ENCODE measurements around the gene SGTA. TPM values are rescaled to one million over a fixed set of nuclear protein-coding genes. Genes with fewer than 3 reads are reported as not detected.

Gene SGTA
- total and polyA plus RNA-seq, 2 donors = 29.4 to 55.4 TPM

DNA sequence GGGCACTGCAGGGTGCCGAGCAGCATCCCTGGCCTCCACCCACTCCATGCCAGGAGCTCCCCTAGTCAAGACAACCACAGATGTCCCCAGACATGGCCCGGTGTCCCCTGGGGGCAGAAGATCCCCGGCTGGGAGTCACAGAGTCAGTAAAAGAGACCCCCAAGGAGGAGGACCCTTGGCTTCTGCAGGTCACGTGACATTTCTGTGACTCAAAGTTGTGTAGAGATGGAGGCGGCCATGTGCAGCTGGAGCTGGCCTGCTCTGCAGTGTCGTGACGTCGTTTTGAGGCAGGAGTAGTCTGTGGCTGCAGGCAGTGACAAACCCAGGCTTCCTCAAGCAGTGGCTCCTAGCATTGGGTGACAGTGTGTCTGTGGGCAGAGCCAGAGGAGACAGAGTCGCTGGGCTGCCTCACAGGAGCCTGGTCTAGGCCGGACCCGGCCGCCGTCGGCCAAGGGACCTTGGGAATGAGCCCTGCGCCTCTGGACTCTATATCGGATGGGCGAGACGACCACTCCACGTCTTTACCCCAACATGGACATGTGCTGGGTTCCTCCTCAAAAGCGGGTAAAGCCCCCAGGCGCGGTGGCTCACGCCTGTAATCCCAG lies 54.2 kb downstream of the SGTA start:
- no peak overlapping the region for H3K4me3 ChIP-seq (ENCODE audit: low read length in 2 of 2)
- H3K4me1 ChIP-seq (ENCODE audit: control insufficient read depth in 2 of 2, insufficient read depth in 2 of 2, low read length in 2 of 2) = peaks cover 0 to 4% of the 10 kb centered on the region in 2 donors
- H3K36me3 ChIP-seq (ENCODE audit: control insufficient read depth in 2 of 2, insufficient read depth in 2 of 2, low read length in 1 of 2) = peaks cover 11 to 16% of the 10 kb centered on the region in 2 donors
- peaks cover 0 to 2% of the 10 kb centered on the region in 2 donors for H3K9me3 ChIP-seq (ENCODE audit: control insufficient read depth in 2 of 2, insufficient read depth in 1 of 2, low read length in 1 of 2)
- no peak overlapping the region for H3K27ac ChIP-seq (ENCODE audit: low read depth in 1 of 2, low read length in 1 of 2)
- H3K27me3 ChIP-seq (ENCODE audit: control insufficient read depth in 2 of 2, insufficient read depth in 1 of 2, low read length in 1 of 2) = peaks cover 4 to 41% of the 10 kb centered on the region in 2 donors
- WGBS = 96% methylated on average over 23 of the region's 23 CpGs
- no peak for DNase-seq (ENCODE audit: low read depth in 6 of 9, low spot score in 9 of 9)

DNA sequence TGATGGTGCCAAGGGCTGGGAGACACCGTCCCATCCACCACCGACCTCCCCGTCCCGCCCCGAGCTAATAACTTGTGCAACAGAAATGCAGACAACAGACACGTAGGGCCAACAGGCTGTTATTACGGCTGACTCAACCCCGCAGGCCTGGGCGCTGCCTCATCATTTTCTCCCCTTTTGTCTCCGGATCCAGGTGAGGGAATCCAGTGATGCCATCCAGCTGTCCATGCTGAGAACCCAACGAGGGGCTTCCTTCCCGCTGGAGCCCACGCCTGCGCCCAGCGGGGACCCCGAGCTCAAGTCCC lies 55.5 kb downstream of the SGTA start:
- 85% methylated on average over 16 of the region's 16 CpGs for WGBS
- no peak overlapping the region for H3K4me3 ChIP-seq (ENCODE audit: low read length in 2 of 2)
- peaks cover 8 to 9% of the 10 kb centered on the region in 2 donors for H3K36me3 ChIP-seq (ENCODE audit: control insufficient read depth in 2 of 2, insufficient read depth in 2 of 2, low read length in 1 of 2)
- no peak for DNase-seq (ENCODE audit: low read depth in 6 of 9, low spot score in 9 of 9)
- H3K27me3 ChIP-seq (ENCODE audit: control insufficient read depth in 2 of 2, insufficient read depth in 1 of 2, low read length in 1 of 2) = peaks cover 8 to 54% of the 10 kb centered on the region in 2 donors
- H3K27ac ChIP-seq (ENCODE audit: low read depth in 1 of 2, low read length in 1 of 2) = no peak overlapping the region
- peaks cover 0 to 2% of the 10 kb centered on the region in 2 donors for H3K9me3 ChIP-seq (ENCODE audit: control insufficient read depth in 2 of 2, insufficient read depth in 1 of 2, low read length in 1 of 2)
- peaks cover 0 to 4% of the 10 kb centered on the region in 2 donors for H3K4me1 ChIP-seq (ENCODE audit: control insufficient read depth in 2 of 2, insufficient read depth in 2 of 2, low read length in 2 of 2)

DNA sequence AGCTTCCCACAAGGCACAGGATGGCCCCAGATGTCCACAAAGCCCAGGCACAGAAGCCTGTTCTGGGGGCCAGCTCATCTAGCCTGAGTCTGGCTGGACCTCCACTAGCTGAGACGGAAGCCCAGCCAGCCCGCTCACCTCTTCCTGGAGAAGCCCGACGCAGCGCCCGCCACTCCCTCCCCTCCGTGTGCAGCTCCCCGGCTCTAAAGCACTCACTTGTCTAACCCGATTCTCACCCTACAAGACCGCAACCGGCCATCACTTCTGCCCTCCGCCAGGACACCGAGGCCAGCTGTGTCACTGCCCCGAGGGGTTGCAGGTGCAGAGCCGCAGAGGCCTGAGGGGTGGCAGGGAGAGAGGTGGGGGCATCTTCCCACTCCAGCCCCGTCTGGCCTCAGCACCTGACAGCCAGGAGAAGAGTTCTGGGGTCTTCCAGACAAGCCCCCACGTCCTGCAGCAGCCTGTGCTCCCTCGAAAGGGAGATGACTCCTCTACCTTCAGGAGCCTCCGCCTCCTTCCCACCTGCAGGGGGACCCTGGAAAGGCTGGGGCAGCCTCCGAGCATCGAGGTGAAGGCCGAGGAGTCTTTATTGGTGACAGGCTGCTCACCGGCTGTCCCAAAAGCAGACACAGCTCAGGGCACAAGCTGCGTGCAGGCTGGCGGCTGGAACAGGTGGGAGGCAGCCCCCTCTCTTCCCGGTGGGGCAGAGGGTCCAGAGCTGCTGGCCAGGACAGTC lies 56.0 kb downstream of the SGTA start:
- peaks cover 0 to 2% of the 10 kb centered on the region in 2 donors for H3K9me3 ChIP-seq (ENCODE audit: control insufficient read depth in 2 of 2, insufficient read depth in 1 of 2, low read length in 1 of 2)
- peaks cover 0 to 4% of the 10 kb centered on the region in 2 donors for H3K4me1 ChIP-seq (ENCODE audit: control insufficient read depth in 2 of 2, insufficient read depth in 2 of 2, low read length in 2 of 2)
- H3K4me3 ChIP-seq (ENCODE audit: low read length in 2 of 2) = no peak overlapping the region
- peaks cover 14 to 59% of the 10 kb centered on the region in 2 donors for H3K27me3 ChIP-seq (ENCODE audit: control insufficient read depth in 2 of 2, insufficient read depth in 1 of 2, low read length in 1 of 2)
- no peak for DNase-seq (ENCODE audit: low read depth in 6 of 9, low spot score in 9 of 9)
- peaks cover 4% of the 10 kb centered on the region in 2 donors for H3K36me3 ChIP-seq (ENCODE audit: control insufficient read depth in 2 of 2, insufficient read depth in 2 of 2, low read length in 1 of 2)
- WGBS = 22% methylated on average over 26 of the region's 26 CpGs
- no peak overlapping the region for H3K27ac ChIP-seq (ENCODE audit: low read depth in 1 of 2, low read length in 1 of 2)

DNA sequence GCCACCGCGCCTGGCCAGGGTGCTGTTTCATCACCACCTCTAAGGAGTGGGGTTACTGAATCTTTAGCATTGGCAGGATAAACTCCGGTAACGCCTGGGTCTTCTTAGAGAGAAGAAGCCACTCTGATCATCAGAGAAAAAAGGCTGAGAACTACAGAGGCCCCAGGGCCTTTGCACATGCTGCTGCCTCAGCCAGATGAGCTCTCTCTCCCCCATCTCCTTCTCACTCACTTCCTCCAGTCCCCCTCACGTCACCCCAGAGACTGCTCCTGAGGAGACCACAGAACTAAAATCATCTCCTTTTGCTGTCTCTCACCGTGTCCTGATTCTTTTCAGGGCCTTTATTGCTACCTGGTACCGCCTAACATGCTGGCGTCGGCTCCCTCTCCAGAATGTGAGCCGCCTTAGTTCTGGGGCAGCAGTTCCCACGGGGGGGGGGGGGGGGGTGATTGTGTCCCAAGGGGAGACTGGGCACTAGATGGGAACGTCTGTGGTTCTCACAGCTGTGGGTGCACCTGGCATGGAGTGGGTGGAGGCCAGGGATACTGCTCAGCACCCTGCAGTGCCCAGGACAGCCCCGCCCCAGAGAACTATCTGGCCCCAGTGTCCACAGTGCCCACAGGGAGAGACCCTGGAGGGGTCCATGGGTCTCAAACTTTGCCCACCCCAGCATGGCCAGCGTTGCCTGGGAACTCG lies 56.8 kb downstream of the SGTA start:
- H3K27me3 ChIP-seq (ENCODE audit: control insufficient read depth in 2 of 2, insufficient read depth in 1 of 2, low read length in 1 of 2) = peaks cover 21 to 67% of the 10 kb centered on the region in 2 donors
- peaks cover 0 to 4% of the 10 kb centered on the region in 2 donors for H3K4me1 ChIP-seq (ENCODE audit: control insufficient read depth in 2 of 2, insufficient read depth in 2 of 2, low read length in 2 of 2)
- no peak overlapping the region for H3K27ac ChIP-seq (ENCODE audit: low read depth in 1 of 2, low read length in 1 of 2)
- 69% methylated on average over 15 of the region's 15 CpGs for WGBS
- peaks cover 0 to 2% of the 10 kb centered on the region in 2 donors for H3K9me3 ChIP-seq (ENCODE audit: control insufficient read depth in 2 of 2, insufficient read depth in 1 of 2, low read length in 1 of 2)
- no peaks in the 10 kb centered on the region for H3K36me3 ChIP-seq (ENCODE audit: control insufficient read depth in 2 of 2, insufficient read depth in 2 of 2, low read length in 1 of 2)
- H3K4me3 ChIP-seq (ENCODE audit: low read length in 2 of 2) = no peak overlapping the region
- no peak for DNase-seq (ENCODE audit: low read depth in 6 of 9, low spot score in 9 of 9)

DNA sequence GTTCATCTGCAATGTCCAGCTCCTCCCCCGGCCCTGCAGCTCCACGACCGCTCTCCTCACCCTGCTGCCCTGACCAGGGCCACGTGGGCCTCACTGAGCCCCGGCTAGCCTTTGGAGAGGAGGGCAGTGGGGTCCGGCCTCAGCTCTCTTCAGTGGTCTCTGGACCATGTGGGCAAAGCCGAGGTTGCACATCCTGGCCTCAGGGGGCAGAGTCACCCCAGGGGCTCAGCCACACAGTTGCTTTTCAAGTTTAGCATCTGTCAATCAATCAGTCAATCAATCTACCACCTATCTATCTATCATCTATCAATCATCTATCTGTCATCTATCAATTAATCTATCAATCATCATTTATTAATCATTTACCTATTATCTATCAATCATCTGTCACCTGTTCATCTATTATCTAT lies 58.9 kb downstream of the SGTA start:
- peaks cover 41 to 84% of the 10 kb centered on the region in 2 donors for H3K27me3 ChIP-seq (ENCODE audit: control insufficient read depth in 2 of 2, insufficient read depth in 1 of 2, low read length in 1 of 2)
- H3K36me3 ChIP-seq (ENCODE audit: control insufficient read depth in 2 of 2, insufficient read depth in 2 of 2, low read length in 1 of 2) = no peaks in the 10 kb centered on the region
- no peak for DNase-seq (ENCODE audit: low read depth in 6 of 9, low spot score in 9 of 9)
- H3K9me3 ChIP-seq (ENCODE audit: control insufficient read depth in 2 of 2, insufficient read depth in 1 of 2, low read length in 1 of 2) = no peaks in the 10 kb centered on the region
- H3K4me1 ChIP-seq (ENCODE audit: control insufficient read depth in 2 of 2, insufficient read depth in 2 of 2, low read length in 2 of 2) = peaks cover 0 to 10% of the 10 kb centered on the region in 2 donors
- no peak overlapping the region for H3K27ac ChIP-seq (ENCODE audit: low read depth in 1 of 2, low read length in 1 of 2)
- H3K4me3 ChIP-seq (ENCODE audit: low read length in 2 of 2) = no peak overlapping the region
- 86% methylated on average over 7 of the region's 7 CpGs for WGBS

DNA sequence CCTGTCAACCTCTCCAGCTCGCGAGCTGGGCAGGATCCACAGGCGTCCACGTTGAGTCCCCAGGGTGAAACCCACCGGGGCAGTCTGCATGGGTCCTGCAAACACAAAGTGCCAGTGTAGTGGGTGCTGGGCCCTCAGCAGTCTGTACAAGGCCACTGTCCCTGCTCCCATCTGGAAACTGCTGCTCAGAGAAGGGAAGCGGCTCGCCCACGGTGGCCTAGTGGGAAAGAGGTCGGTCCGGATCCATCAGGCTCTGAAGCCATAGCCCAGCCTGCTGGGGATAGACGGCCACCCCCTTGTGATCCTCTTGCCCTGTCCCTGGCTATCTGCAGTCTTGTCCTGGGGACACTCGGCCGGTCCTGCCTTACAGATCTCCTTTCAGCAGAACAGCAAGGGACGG lies 59.3 kb downstream of the SGTA start:
- H3K4me3 ChIP-seq (ENCODE audit: low read length in 2 of 2) = no peak overlapping the region
- H3K9me3 ChIP-seq (ENCODE audit: control insufficient read depth in 2 of 2, insufficient read depth in 1 of 2, low read length in 1 of 2) = no peaks in the 10 kb centered on the region
- H3K27me3 ChIP-seq (ENCODE audit: control insufficient read depth in 2 of 2, insufficient read depth in 1 of 2, low read length in 1 of 2) = peaks cover 44 to 87% of the 10 kb centered on the region in 2 donors
- no peaks in the 10 kb centered on the region for H3K36me3 ChIP-seq (ENCODE audit: control insufficient read depth in 2 of 2, insufficient read depth in 2 of 2, low read length in 1 of 2)
- no peak overlapping the region for H3K27ac ChIP-seq (ENCODE audit: low read depth in 1 of 2, low read length in 1 of 2)
- no peak for DNase-seq (ENCODE audit: low read depth in 6 of 9, low spot score in 9 of 9)
- peaks cover 0 to 10% of the 10 kb centered on the region in 2 donors for H3K4me1 ChIP-seq (ENCODE audit: control insufficient read depth in 2 of 2, insufficient read depth in 2 of 2, low read length in 2 of 2)
- WGBS = 93% methylated on average over 14 of the region's 14 CpGs

DNA sequence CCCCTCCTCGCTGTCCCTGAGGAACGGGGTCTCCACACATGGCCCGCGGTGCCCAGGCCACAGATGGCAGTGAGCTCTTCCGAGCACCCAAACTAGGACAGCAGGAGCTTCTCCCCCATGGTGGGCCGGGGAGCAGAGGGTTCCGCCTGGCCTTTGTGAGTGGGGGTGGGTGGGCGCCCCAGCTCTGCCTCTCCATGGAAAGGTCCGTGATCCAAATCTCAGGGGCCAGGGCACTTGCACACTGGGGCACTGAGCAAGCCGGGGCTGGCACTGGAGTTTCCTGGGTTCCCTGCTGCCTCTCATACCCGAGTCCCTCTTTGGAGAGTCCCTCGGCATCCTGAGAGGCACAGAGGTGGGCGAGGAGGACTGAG lies 59.7 kb downstream of the SGTA start:
- H3K27ac ChIP-seq (ENCODE audit: low read depth in 1 of 2, low read length in 1 of 2) = no peak overlapping the region
- no peaks in the 10 kb centered on the region for H3K9me3 ChIP-seq (ENCODE audit: control insufficient read depth in 2 of 2, insufficient read depth in 1 of 2, low read length in 1 of 2)
- peaks cover 44 to 87% of the 10 kb centered on the region in 2 donors for H3K27me3 ChIP-seq (ENCODE audit: control insufficient read depth in 2 of 2, insufficient read depth in 1 of 2, low read length in 1 of 2)
- DNase-seq (ENCODE audit: low read depth in 6 of 9, low spot score in 9 of 9) = no peak
- H3K36me3 ChIP-seq (ENCODE audit: control insufficient read depth in 2 of 2, insufficient read depth in 2 of 2, low read length in 1 of 2) = no peaks in the 10 kb centered on the region
- WGBS = 93% methylated on average over 13 of the region's 13 CpGs
- H3K4me3 ChIP-seq (ENCODE audit: low read length in 2 of 2) = no peak overlapping the region
- peaks cover 0 to 10% of the 10 kb centered on the region in 2 donors for H3K4me1 ChIP-seq (ENCODE audit: control insufficient read depth in 2 of 2, insufficient read depth in 2 of 2, low read length in 2 of 2)

DNA sequence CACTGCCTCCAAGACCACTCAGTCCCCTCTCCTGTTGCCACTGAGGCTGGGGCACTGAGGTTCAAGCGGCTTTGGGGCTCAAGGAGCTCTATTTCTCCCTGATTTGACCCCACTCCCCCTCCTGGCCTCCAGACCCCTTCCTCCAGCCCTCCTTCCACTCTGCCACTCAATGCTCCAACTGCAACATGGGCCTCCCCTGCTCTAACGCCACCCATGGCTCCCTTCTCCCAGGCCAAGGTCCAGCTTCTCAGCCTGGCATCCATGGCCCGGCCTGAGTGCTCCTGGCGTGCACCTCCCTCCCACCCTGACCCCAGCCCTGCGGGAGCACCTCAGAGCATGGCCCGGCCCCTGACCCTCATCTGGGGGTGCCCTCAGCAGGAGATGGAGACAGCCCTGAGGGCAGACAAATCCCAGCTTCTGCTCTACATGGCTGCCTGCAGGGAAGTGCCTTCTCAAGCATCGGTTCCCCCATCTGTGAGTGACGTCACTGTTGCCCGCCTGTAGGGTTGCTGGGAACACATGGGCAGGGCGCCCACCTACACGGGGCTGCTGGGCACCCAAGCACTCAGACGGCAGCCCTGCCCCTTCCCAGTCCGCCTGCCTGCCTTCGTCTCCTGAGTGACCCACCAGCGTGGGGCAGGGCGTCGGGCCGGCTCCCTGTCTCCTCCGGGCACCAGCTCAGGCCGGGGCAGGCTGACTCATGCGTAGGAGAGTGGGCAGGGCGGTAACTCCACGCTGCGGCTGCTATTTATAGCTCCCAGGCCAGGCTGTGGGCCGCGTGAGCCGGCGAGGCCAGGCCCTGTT lies 60.3 kb downstream of the SGTA start:
- Histone ChIP-seq H3K4me3 (ENCODE audit: low read length in 2 of 2) (no peak overlapping the region), H3K27ac (ENCODE audit: low read depth in 1 of 2, low read length in 1 of 2) (no peak overlapping the region), H3K27me3 (ENCODE audit: control insufficient read depth in 2 of 2, insufficient read depth in 1 of 2, low read length in 1 of 2) (peaks cover 42 to 87% of the 10 kb centered on the region in 2 donors), H3K9me3 (ENCODE audit: control insufficient read depth in 2 of 2, insufficient read depth in 1 of 2, low read length in 1 of 2) (no peaks in the 10 kb centered on the region), H3K4me1 (ENCODE audit: control insufficient read depth in 2 of 2, insufficient read depth in 2 of 2, low read length in 2 of 2) (peaks cover 0 to 10% of the 10 kb centered on the region in 2 donors), H3K36me3 (ENCODE audit: control insufficient read depth in 2 of 2, insufficient read depth in 2 of 2, low read length in 1 of 2) (no peaks in the 10 kb centered on the region)
- no peak for DNase-seq (ENCODE audit: low read depth in 6 of 9, low spot score in 9 of 9)
- WGBS = 86% methylated on average over 28 of the region's 28 CpGs

Data from thymus (tissue), 11 donors.